Smooth muscle cell (in vitro differentiated cells): Measurements from ENCODE around the gene KASH5. TPM values are rescaled to one million over a fixed set of nuclear protein-coding genes. Genes with fewer than 3 reads are reported as not detected.

Experiments
- DNase-seq: peaks from one replicate; lab custom pipeline; 2025; ENCODE audit not compliant: unreplicated experiment; lab: John Stamatoyannopoulos, UW
- H2AFZ ChIP-seq: fragments of 200-600 bp; sonication (generic); 2 replicates; pipeline ENCODE4 v1.6.0; 2016; ENCODE audit warnings: antibody characterized with exemption, low read depth, mild to moderate bottlenecking
- H3F3A ChIP-seq: fragments of 200-600 bp; sonication (generic); 2 replicates; pipeline ENCODE4 v1.6.0; 2017; ENCODE audit warnings: antibody characterized with exemption, low read depth
- H3K27ac ChIP-seq: fragments of 200-600 bp; sonication (generic); 2 replicates; pipeline ENCODE4 v1.5.1; 2016; ENCODE audit warnings: low read depth, mild to moderate bottlenecking
- H3K27me3 ChIP-seq: fragments of 200-600 bp; sonication (generic); 2 replicates; pipeline ENCODE4 v1.6.1; 2016; ENCODE audit warnings: low read depth, mild to moderate bottlenecking
- H3K36me3 ChIP-seq: fragments of 200-600 bp; sonication (generic); 2 replicates; pipeline ENCODE4 v1.5.1; 2016; ENCODE audit warnings: low read depth
- H3K4me1 ChIP-seq: fragments of 200-600 bp; sonication (generic); 2 replicates; pipeline ENCODE4 v1.5.1; 2016; ENCODE audit warnings: low read depth
- H3K4me2 ChIP-seq: fragments of 200-600 bp; sonication (generic); 2 replicates; pipeline ENCODE4 v1.6.0; 2016; ENCODE audit warnings: mild to moderate bottlenecking
- H3K4me3 ChIP-seq: fragments of 200-600 bp; sonication (generic); 2 replicates; pipeline ENCODE4 v1.5.1; 2016; ENCODE audit warnings: mild to moderate bottlenecking
- H3K79me2 ChIP-seq: fragments of 200-600 bp; sonication (generic); 2 replicates; pipeline ENCODE4 v1.6.0; 2016; ENCODE audit warnings: low read depth, mild to moderate bottlenecking
- H3K9ac ChIP-seq: fragments of 200-600 bp; sonication (generic); 2 replicates; pipeline ENCODE4 v1.6.0; 2016; ENCODE audit warnings: low read depth
- H3K9me3 ChIP-seq: fragments of 200-600 bp; sonication (generic); replicated peaks from 2 replicates; pipeline ENCODE4 v1.5.1; 2016; ENCODE audit warnings: low read depth
- H4K20me1 ChIP-seq: fragments of 200-600 bp; sonication (generic); 2 replicates; pipeline ENCODE4 v1.6.0; 2016; ENCODE audit warnings: low read depth
- WGBS: methylation state at CpG from one replicate; pipeline ENCODE4 v1.1.7; 2016; ENCODE audit warnings: low lambda C conversion rate; 5-methylcytosine and 5-hydroxymethylcytosine counted together
- polyA plus RNA-seq: library from polyadenylated mRNA; unstranded; fragments of >200 nt; fragmentation: Nextera tagmentation; extraction: Ambion mirVana; gene quantifications from 2 replicates; pipeline ENCODE4 v1.2.1, GENCODE V29; 2016
- total RNA-seq: library from RNA; depleted of rRNA; stranded (reverse); fragments of >200 nt; gene quantifications from 2 replicates; pipeline ENCODE4 v1.2.3, GENCODE V29; 2014
- TF ChIP-seq, protein P1 (sequence below): fragments of 200-600 bp; sonication (generic); IDR thresholded peaks from 2 replicates; pipeline ENCODE4 v1.5.1; 2017; ENCODE audit warnings: borderline replicate concordance, mild to moderate bottlenecking, antibody characterized with exemption; ENCODE audit not compliant: insufficient read depth, poor library complexity, severe bottlenecking

The KASH5 gene
- total and polyA plus RNA-seq, 2 experiments from 2014 or later, result not detected

DNA sequence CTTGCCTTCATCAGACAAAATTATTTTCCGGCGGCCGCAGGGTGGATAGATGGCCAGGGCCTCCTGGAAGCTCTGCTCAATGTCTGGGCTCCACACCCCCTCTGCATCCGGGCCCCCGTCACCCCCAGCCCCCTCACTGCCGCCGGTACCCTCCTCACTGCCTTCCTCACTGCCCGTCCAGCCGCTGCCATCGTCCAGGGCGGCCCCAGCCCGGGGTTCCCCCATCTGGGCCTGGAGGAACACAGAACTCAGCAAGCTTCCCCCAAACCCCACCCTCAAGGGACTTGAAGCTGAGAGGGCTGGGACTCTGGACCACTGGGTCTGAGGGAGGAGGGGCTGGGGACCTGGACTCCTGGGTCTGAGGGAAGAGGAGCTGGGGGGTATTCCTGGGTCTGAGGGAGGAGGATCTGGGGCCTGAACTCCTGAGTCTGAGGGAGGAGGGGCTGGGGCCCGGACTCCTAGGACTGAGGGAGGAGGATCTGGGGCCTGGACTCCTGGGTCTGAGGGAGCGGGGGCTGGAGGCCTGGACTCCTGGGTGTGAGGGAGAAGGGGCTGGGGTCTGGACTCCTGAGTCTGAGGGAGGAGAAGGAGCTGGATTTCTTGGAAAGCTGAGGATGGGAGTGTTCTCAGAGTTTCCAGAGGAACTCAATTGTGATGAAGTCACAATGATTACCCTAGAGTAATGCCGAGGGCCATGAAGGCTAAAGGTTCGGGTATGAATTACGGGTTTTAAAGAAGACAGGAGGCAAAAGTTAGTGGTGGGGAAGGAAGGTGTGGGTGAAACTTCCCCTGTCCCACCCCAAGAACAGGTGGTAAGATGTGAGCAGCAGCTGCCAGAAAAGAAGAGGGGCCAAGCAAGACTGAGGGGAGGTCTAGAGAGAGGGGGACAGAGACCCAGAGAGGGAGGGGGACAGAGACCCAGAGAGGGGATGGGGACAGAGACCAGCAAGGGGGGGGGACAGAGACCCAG is 27.9 kb upstream of the KASH5 start:
- H2AFZ ChIP-seq, result no peak overlapping the region
- TF ChIP-seq, protein P1, sequence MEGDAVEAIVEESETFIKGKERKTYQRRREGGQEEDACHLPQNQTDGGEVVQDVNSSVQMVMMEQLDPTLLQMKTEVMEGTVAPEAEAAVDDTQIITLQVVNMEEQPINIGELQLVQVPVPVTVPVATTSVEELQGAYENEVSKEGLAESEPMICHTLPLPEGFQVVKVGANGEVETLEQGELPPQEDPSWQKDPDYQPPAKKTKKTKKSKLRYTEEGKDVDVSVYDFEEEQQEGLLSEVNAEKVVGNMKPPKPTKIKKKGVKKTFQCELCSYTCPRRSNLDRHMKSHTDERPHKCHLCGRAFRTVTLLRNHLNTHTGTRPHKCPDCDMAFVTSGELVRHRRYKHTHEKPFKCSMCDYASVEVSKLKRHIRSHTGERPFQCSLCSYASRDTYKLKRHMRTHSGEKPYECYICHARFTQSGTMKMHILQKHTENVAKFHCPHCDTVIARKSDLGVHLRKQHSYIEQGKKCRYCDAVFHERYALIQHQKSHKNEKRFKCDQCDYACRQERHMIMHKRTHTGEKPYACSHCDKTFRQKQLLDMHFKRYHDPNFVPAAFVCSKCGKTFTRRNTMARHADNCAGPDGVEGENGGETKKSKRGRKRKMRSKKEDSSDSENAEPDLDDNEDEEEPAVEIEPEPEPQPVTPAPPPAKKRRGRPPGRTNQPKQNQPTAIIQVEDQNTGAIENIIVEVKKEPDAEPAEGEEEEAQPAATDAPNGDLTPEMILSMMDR, result no peak
- no peaks in the 10 kb centered on the region for H3K9me3 ChIP-seq
- H4K20me1 ChIP-seq, result peaks cover 25% of the 10 kb centered on the region
- peak overlapping the region; percentile 97 for H3K27ac ChIP-seq
- H3K4me3 ChIP-seq, result peak overlapping the region; percentile 76
- peaks cover 6% of the 10 kb centered on the region for H3F3A ChIP-seq
- 85% methylated on average over 16 of the region's 17 CpGs for WGBS
- peak overlapping the region; percentile 95 for H3K4me2 ChIP-seq
- peak overlapping the region; percentile 96 for H3K9ac ChIP-seq
- DNase-seq, result no peak
- H3K27me3 ChIP-seq, result no peaks in the 10 kb centered on the region
- H3K4me1 ChIP-seq, result peaks cover 3% of the 10 kb centered on the region
- no peaks in the 10 kb centered on the region for H3K36me3 ChIP-seq
- H3K79me2 ChIP-seq, result peaks cover 41% of the 10 kb centered on the region

DNA sequence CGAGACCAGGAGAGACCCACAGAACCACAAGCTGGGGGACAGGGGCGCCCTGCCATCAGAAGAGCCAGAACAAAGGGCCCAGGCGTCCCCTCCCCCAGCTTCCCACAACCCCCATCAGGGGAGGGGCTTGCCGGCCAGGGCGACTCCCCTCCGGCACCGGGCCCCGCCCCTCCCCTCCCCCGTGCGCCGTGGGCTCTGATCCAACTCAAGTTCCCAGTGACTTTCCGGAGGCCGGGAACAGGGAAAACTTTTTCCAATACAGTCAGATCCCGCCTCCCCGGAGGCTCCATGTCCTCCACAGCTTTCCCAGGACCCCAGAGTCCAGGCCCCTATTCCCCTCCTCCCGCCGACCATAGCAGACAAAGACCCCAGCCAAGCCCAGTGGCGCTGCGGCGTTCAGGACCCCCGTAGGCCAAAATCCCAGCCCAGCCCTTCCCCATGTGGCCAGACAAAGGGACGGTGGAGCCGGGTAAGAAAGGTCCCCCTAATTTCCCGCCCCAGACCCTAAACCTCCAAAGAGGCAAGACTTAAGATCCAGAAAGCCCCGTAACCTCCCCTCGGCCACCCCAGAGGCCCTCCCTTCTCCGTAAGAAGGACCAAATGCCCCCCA is 26.5 kb upstream of the KASH5 start:
- peaks cover 6% of the 10 kb centered on the region for H3F3A ChIP-seq
- H3K27me3 ChIP-seq, result no peaks in the 10 kb centered on the region
- peaks cover 41% of the 10 kb centered on the region for H3K79me2 ChIP-seq
- H4K20me1 ChIP-seq, result peaks cover 14% of the 10 kb centered on the region
- peak overlapping the region; percentile 76 for H3K4me3 ChIP-seq
- peak overlapping the region; percentile 95 for H3K4me2 ChIP-seq
- 3% methylated on average over 14 of the region's 27 CpGs for WGBS
- H3K27ac ChIP-seq, result peak overlapping the region; percentile 97
- TF ChIP-seq, protein P1, result no peak
- peak overlapping the region; percentile 11 for H2AFZ ChIP-seq
- no peaks in the 10 kb centered on the region for H3K36me3 ChIP-seq
- peak; percentile 70 for DNase-seq
- H3K9me3 ChIP-seq, result no peaks in the 10 kb centered on the region
- peaks cover 3% of the 10 kb centered on the region for H3K4me1 ChIP-seq
- H3K9ac ChIP-seq, result peak overlapping the region; percentile 96

DNA sequence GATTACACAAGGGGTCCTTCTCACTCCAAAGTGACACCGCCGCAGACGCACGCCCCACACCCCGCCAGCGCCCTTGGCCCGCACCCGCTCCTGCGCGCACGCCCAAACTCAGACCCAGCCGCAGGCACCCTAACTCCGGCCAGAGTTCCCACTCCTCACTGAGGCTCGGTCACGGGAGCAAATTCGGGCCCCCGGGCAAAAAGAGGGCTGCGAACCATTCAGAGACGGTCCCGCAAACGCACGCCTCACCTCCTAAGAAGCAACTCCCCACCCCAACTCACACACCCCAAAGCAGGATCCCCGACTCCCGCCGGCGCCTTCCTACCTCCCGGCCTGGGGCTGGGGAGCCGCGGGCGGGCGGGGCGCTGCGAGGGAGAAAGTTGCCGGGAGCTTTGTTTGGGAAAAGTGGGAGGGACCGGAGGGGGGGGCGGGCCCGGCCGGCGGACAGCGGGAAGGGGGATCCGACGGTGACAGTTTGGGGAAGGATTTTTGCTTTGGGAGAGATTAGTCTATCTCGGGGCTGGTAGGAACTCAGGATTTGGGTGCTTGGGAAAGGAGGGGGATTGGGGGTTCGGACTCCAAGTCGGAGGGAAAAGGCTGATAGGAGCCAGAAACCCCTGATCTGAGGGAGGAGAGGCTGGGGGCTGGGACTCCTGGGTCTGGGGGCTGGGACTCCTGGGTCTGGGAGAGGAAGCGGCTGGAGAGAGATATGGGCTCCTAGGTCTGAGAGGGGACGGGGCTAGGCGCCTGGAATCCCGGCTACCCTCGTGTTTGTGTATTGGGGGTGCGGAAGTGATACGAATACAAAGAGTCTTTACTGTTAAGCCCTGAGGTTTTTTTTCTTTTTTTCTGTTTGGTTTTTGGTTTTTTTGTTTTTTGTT is 25.8 kb upstream of the KASH5 start, which contains the start of gene TEAD2:
TSS of gene TEAD2 (minus strand) at position 369 of the 881 bp plus-strand sequence. CDS start 2,341 bp downstream, outside the sequence.
- no peaks in the 10 kb centered on the region for H3K27me3 ChIP-seq
- H3F3A ChIP-seq, result peaks cover 6% of the 10 kb centered on the region
- H4K20me1 ChIP-seq, result peaks cover 6% of the 10 kb centered on the region
- TF ChIP-seq, protein P1, result no peak
- peak within 1 kb of the TSS; percentile 97 for H3K27ac ChIP-seq
- H3K4me2 ChIP-seq, result peak within 1 kb of the TSS; percentile 95
- H3K9ac ChIP-seq, result peak within 1 kb of the TSS; percentile 96
- H3K36me3 ChIP-seq, result no peaks in the 10 kb centered on the region
- H3K79me2 ChIP-seq, result peaks cover 41% of the 10 kb centered on the region
- H3K9me3 ChIP-seq, result no peaks in the 10 kb centered on the region
- peak within 1 kb of the TSS; percentile 75 for H2AFZ ChIP-seq
- 2% methylated on average over 43 of the region's 52 CpGs for WGBS
- peaks cover 3% of the 10 kb centered on the region for H3K4me1 ChIP-seq
- H3K4me3 ChIP-seq, result peak within 1 kb of the TSS; percentile 76
- DNase-seq, result peak; percentile 59
